Measurements from ENCODE around the gene FMN1. TPM values are rescaled to one million over a fixed set of nuclear protein-coding genes. Genes with fewer than 3 reads are reported as not detected.

FMN1 gene
- total RNA-seq, 1 experiment from 2014 or later: 4.5 TPM

DNA sequence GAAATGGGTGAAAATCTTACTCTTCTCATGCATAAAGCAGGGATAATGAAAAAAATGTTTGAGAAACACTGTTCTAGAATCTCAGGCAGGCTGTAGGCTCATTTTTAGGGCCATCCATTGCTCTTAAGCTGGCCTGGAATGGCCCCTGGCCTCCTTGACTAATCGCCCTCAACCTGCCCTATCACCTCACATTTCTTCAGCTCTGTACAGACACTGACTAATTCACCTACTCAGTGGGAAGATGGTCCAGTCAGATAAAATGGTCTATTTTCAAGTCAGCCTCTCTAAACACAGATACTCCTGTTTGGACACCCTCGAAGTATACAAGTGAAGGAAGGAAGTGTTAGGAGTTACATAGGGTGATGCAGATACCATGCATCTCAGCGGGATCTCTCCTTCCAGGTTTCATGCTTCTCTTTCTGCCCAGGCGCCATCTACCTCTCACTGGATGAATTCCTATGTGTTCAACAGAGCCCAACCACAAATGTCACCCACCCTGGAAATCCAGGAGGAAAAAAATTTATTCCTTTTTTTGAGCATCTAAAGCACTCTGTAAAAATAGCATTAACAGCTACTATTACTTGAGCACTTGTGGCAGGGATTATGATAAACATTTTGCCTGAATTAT, 12.1 kb downstream of the FMN1 start:
- DNase-seq (ENCODE audit: low spot score) (no peak), ATAC-seq (peak; percentile 80)
- no peaks in the 10 kb centered on the region for H3K36me3 Mint-ChIP-seq
- no peak overlapping the region for H3K4me3 Mint-ChIP-seq
- peaks cover 22% of the 10 kb centered on the region for H3K4me1 Mint-ChIP-seq
- TF ChIP-seq RELA (CRISPR knock-in tag; IDR thresholded peaks at IDR 0.05; ENCODE audit: borderline replicate concordance) (no peak), NFYB (CRISPR knock-in tag; conservative IDR thresholded peaks at IDR 0.05; ENCODE audit: low read depth) (no peak), CREB1 (CRISPR knock-in tag; IDR thresholded peaks at IDR 0.05) (no peak), FOXP1 (CRISPR knock-in tag; IDR thresholded peaks at IDR 0.05; ENCODE audit: borderline replicate concordance) (no peak), ZNF219 (CRISPR knock-in tag; IDR thresholded peaks at IDR 0.05; ENCODE audit: borderline replicate concordance) (no peak), CBFB (CRISPR knock-in tag; IDR thresholded peaks at IDR 0.05; ENCODE audit: low read depth) (no peak), GABPB1 (CRISPR knock-in tag; IDR thresholded peaks at IDR 0.05) (no peak), KAT7 (CRISPR knock-in tag; IDR thresholded peaks at IDR 0.05; ENCODE audit: borderline replicate concordance) (no peak), JUN (CRISPR knock-in tag; IDR thresholded peaks at IDR 0.05) (no peak)
- TF ChIP-seq, protein P1, sequence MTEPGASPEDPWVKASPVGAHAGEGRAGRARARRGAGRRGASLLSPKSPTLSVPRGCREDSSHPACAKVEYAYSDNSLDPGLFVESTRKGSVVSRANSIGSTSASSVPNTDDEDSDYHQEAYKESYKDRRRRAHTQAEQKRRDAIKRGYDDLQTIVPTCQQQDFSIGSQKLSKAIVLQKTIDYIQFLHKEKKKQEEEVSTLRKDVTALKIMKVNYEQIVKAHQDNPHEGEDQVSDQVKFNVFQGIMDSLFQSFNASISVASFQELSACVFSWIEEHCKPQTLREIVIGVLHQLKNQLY (CRISPR knock-in tag; IDR thresholded peaks at IDR 0.05): no peak
- TF ChIP-seq, protein P2, sequence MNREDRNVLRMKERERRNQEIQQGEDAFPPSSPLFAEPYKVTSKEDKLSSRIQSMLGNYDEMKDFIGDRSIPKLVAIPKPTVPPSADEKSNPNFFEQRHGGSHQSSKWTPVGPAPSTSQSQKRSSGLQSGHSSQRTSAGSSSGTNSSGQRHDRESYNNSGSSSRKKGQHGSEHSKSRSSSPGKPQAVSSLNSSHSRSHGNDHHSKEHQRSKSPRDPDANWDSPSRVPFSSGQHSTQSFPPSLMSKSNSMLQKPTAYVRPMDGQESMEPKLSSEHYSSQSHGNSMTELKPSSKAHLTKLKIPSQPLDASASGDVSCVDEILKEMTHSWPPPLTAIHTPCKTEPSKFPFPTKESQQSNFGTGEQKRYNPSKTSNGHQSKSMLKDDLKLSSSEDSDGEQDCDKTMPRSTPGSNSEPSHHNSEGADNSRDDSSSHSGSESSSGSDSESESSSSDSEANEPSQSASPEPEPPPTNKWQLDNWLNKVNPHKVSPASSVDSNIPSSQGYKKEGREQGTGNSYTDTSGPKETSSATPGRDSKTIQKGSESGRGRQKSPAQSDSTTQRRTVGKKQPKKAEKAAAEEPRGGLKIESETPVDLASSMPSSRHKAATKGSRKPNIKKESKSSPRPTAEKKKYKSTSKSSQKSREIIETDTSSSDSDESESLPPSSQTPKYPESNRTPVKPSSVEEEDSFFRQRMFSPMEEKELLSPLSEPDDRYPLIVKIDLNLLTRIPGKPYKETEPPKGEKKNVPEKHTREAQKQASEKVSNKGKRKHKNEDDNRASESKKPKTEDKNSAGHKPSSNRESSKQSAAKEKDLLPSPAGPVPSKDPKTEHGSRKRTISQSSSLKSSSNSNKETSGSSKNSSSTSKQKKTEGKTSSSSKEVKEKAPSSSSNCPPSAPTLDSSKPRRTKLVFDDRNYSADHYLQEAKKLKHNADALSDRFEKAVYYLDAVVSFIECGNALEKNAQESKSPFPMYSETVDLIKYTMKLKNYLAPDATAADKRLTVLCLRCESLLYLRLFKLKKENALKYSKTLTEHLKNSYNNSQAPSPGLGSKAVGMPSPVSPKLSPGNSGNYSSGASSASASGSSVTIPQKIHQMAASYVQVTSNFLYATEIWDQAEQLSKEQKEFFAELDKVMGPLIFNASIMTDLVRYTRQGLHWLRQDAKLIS (CRISPR knock-in tag; IDR thresholded peaks at IDR 0.05; ENCODE audit: borderline replicate concordance): no peak
- TF ChIP-seq, protein P3, sequence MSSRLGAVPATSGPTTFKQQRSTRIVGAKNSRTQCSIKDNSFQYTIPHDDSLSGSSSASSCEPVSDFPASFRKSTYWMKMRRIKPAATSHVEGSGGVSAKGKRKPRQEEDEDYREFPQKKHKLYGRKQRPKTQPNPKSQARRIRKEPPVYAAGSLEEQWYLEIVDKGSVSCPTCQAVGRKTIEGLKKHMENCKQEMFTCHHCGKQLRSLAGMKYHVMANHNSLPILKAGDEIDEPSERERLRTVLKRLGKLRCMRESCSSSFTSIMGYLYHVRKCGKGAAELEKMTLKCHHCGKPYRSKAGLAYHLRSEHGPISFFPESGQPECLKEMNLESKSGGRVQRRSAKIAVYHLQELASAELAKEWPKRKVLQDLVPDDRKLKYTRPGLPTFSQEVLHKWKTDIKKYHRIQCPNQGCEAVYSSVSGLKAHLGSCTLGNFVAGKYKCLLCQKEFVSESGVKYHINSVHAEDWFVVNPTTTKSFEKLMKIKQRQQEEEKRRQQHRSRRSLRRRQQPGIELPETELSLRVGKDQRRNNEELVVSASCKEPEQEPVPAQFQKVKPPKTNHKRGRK (CRISPR knock-in tag; IDR thresholded peaks at IDR 0.05; ENCODE audit: borderline replicate concordance): no peak
- TF ChIP-seq, protein P4, sequence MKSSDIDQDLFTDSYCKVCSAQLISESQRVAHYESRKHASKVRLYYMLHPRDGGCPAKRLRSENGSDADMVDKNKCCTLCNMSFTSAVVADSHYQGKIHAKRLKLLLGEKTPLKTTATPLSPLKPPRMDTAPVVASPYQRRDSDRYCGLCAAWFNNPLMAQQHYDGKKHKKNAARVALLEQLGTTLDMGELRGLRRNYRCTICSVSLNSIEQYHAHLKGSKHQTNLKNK (CRISPR knock-in tag; IDR thresholded peaks at IDR 0.05): no peak
- TF ChIP-seq, protein P5, sequence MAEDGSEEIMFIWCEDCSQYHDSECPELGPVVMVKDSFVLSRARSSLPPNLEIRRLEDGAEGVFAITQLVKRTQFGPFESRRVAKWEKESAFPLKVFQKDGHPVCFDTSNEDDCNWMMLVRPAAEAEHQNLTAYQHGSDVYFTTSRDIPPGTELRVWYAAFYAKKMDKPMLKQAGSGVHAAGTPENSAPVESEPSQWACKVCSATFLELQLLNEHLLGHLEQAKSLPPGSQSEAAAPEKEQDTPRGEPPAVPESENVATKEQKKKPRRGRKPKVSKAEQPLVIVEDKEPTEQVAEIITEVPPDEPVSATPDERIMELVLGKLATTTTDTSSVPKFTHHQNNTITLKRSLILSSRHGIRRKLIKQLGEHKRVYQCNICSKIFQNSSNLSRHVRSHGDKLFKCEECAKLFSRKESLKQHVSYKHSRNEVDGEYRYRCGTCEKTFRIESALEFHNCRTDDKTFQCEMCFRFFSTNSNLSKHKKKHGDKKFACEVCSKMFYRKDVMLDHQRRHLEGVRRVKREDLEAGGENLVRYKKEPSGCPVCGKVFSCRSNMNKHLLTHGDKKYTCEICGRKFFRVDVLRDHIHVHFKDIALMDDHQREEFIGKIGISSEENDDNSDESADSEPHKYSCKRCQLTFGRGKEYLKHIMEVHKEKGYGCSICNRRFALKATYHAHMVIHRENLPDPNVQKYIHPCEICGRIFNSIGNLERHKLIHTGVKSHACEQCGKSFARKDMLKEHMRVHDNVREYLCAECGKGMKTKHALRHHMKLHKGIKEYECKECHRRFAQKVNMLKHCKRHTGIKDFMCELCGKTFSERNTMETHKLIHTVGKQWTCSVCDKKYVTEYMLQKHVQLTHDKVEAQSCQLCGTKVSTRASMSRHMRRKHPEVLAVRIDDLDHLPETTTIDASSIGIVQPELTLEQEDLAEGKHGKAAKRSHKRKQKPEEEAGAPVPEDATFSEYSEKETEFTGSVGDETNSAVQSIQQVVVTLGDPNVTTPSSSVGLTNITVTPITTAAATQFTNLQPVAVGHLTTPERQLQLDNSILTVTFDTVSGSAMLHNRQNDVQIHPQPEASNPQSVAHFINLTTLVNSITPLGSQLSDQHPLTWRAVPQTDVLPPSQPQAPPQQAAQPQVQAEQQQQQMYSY (CRISPR knock-in tag; IDR thresholded peaks at IDR 0.05): no peak
- TF ChIP-seq, protein P6, sequence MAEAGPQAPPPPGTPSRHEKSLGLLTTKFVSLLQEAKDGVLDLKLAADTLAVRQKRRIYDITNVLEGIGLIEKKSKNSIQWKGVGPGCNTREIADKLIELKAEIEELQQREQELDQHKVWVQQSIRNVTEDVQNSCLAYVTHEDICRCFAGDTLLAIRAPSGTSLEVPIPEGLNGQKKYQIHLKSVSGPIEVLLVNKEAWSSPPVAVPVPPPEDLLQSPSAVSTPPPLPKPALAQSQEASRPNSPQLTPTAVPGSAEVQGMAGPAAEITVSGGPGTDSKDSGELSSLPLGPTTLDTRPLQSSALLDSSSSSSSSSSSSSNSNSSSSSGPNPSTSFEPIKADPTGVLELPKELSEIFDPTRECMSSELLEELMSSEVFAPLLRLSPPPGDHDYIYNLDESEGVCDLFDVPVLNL (CRISPR knock-in tag; IDR thresholded peaks at IDR 0.05; ENCODE audit: borderline replicate concordance, low read depth): no peak
- H3K27me3 Mint-ChIP-seq (ENCODE audit: low read depth): no peaks in the 10 kb centered on the region
- no peaks in the 10 kb centered on the region for H3K9me3 Mint-ChIP-seq
- peak overlapping the region; percentile 33; the same call in 1 of the 2 replicates for H3K27ac Mint-ChIP-seq
- ChIA-PET POLR2A (no interaction called here), CTCF (interaction anchor here (1.7 kb wide), 1 partner anchor 12 kb away, joined by 6 read pairs; the partner anchor contains the start of gene FMN1)
